Calu3 (cell line): Measurements from ENCODE around the gene EPHA3. TPM values are rescaled to one million over a fixed set of nuclear protein-coding genes. Genes with fewer than 3 reads are reported as not detected.

Source experiments
- BruUV-seq: library from RNA; stranded (reverse); fragments of 400-500 nt; replicated peaks from 2 replicates; lab custom pipeline; 2021; lab: Mats Ljungman, UMichigan
- CTCF ChIA-PET: fragments of 300-600 bp; sonication (Branson Sonifier 250); formaldehyde crosslinking; loops from one replicate; lab custom pipeline; 2022; ENCODE audit warnings: antibody characterized with exemption; lab: Charles Lee
- DNase-seq: peaks from one replicate; pipeline ENCODE4 v3.0.0; 2022
- H3K27ac Mint-ChIP-seq: one replicate; pipeline ENCODE4 v1.8.0; 2022; ENCODE audit warnings: mixed read lengths; ENCODE audit not compliant: unreplicated experiment
- H3K27me3 Mint-ChIP-seq: one replicate; pipeline ENCODE4 v1.8.0; 2022; ENCODE audit warnings: mixed read lengths; ENCODE audit not compliant: unreplicated experiment
- H3K36me3 Mint-ChIP-seq: one replicate; pipeline ENCODE4 v1.8.0; 2022; ENCODE audit warnings: mild to moderate bottlenecking, moderate library complexity, mixed read lengths; ENCODE audit not compliant: insufficient read depth, unreplicated experiment
- H3K4me1 Mint-ChIP-seq: one replicate; pipeline ENCODE4 v1.8.0; 2022; ENCODE audit warnings: mild to moderate bottlenecking, low read depth, mixed read lengths; ENCODE audit not compliant: unreplicated experiment
- H3K4me3 Mint-ChIP-seq: one replicate; pipeline ENCODE4 v1.8.0; 2022; ENCODE audit warnings: mild to moderate bottlenecking, low read depth, moderate library complexity, mixed read lengths; ENCODE audit not compliant: unreplicated experiment
- H3K9me3 Mint-ChIP-seq: one replicate; pipeline ENCODE4 v1.8.0; 2022; ENCODE audit warnings: low read depth, mixed read lengths; ENCODE audit not compliant: unreplicated experiment
- intact Hi-C: fragments of 100-400 bp; cut with micrococcal nuclease; formaldehyde crosslinking; loops from one replicate; pipeline ENCODE4 v1.10.0; 2022; ENCODE audit not compliant: unreplicated experiment
- total RNA-seq: library from RNA; stranded (reverse); gene quantifications from 2 replicates; pipeline ENCODE4 v1.2.3, GENCODE V29; 2022
- TF ChIP-seq, protein P1 (sequence below): fragments of 200-600 bp; IDR thresholded peaks from one replicate; pipeline ENCODE4 v1.8.0; 2022; ENCODE audit warnings: antibody characterized with exemption; ENCODE audit not compliant: unreplicated experiment

EPHA3 gene
- total RNA-seq, 1 experiment from 2014 or later = 31.6 TPM

DNA sequence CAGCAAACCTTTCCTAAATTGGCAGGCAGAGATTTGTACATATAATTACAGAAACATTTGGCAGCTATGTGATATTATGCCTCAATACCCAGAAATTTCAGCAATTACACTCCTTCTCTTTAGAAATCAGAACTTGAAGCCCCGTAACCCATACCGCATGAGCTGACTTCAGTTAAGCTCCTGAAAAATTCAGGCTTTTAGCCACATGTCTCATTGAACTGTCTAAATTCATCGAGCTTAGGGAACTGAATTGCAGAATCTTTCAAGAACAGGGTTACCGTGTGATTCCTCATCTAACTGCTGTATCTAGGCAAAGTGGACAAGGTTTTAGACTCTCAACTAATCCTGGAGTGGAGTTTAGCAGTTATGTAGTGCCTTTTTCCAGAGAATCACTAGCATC, 333.0 kb downstream of the EPHA3 start:
- DNase-seq = no peak
- TF ChIP-seq, protein P1, sequence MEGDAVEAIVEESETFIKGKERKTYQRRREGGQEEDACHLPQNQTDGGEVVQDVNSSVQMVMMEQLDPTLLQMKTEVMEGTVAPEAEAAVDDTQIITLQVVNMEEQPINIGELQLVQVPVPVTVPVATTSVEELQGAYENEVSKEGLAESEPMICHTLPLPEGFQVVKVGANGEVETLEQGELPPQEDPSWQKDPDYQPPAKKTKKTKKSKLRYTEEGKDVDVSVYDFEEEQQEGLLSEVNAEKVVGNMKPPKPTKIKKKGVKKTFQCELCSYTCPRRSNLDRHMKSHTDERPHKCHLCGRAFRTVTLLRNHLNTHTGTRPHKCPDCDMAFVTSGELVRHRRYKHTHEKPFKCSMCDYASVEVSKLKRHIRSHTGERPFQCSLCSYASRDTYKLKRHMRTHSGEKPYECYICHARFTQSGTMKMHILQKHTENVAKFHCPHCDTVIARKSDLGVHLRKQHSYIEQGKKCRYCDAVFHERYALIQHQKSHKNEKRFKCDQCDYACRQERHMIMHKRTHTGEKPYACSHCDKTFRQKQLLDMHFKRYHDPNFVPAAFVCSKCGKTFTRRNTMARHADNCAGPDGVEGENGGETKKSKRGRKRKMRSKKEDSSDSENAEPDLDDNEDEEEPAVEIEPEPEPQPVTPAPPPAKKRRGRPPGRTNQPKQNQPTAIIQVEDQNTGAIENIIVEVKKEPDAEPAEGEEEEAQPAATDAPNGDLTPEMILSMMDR = no peak
- Mint-ChIP-seq H3K36me3 (no peaks in the 10 kb centered on the region), H3K27ac (no peak overlapping the region), H3K27me3 (no peaks in the 10 kb centered on the region), H3K4me3 (no peak overlapping the region), H3K4me1 (no peaks in the 10 kb centered on the region), H3K9me3 (no peaks in the 10 kb centered on the region)
- CTCF ChIA-PET = interaction anchor here (0.6 kb wide), 1 partner anchor 19 kb away, joined by 3 read pairs; no protein-coding TSS in a partner anchor
- no TSS peak for BruUV-seq
- intact Hi-C loops = no loop called here

DNA sequence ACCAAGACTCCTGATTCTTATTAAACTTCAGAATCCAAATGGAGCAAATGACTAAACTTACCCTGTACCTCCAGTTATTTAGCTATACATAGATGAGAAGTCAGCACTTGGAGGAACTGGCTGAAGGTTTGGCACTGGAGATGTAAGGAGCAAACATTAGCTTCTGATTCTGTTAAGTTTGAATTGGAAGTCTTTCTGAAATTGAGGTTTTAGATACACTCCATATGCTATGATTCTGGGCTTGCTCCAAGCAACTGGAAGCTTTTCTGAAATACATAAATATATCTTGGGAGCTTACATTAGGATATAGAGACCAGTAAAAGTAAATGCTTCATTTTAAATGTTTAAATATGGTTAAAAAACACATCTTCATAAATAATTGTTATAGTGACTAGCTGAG, 333.7 kb downstream of the EPHA3 start:
- intact Hi-C loops = no loop called here
- no TSS peak for BruUV-seq
- no peak for DNase-seq
- CTCF ChIA-PET = no interaction called here
- Mint-ChIP-seq H3K9me3 (no peaks in the 10 kb centered on the region), H3K36me3 (no peaks in the 10 kb centered on the region), H3K27ac (no peak overlapping the region), H3K27me3 (no peaks in the 10 kb centered on the region), H3K4me3 (no peak overlapping the region), H3K4me1 (no peaks in the 10 kb centered on the region)
- TF ChIP-seq, protein P1 = no peak

DNA sequence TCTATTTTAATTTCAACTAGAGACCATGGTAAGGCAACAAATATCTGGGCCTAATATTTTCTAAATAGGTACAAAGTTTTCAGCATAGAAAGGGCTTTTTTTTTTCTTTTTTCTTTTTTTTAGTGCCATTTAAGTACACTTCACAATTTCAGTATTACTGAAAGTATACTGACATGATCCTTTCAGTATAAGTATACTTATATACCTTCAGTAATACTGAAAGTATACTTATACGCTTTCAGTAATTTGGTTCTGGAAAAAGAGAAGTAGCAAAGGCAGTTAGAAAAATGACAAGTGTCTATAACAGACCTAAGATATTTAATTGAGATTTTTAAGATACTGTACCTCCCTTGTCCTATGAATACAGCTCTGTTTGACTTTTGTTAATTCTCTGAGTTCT, 339.2 kb downstream of the EPHA3 start:
- CTCF ChIA-PET = no interaction called here
- Mint-ChIP-seq H3K9me3 (no peaks in the 10 kb centered on the region), H3K4me3 (no peak overlapping the region), H3K36me3 (no peaks in the 10 kb centered on the region), H3K27ac (no peak overlapping the region), H3K4me1 (no peaks in the 10 kb centered on the region), H3K27me3 (no peaks in the 10 kb centered on the region)
- intact Hi-C loops = no loop called here
- TF ChIP-seq, protein P1 = no peak
- BruUV-seq = no TSS peak
- no peak for DNase-seq

DNA sequence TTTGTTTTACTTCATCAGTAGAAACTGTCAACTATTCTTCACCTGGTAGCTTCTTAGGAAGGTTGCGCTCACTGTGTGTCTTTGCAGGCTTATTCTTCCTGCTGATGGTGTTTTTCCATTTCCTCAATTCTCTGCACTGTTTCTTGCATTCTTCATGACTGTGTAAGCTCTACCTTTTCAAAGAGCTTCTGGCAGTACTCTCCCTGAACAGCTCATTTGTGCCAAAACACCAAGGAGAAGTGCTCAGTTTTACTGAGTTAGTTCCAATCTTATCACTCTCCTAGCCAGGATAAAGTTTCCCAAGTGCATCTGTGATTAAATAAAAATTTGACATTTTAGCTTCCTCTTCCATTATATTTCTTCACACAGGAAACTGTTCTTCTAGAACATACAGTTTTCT, 339.8 kb downstream of the EPHA3 start:
- Mint-ChIP-seq H3K27me3 (no peaks in the 10 kb centered on the region), H3K4me1 (no peaks in the 10 kb centered on the region), H3K36me3 (no peaks in the 10 kb centered on the region), H3K9me3 (no peaks in the 10 kb centered on the region), H3K4me3 (no peak overlapping the region), H3K27ac (no peak overlapping the region)
- intact Hi-C loops = no loop called here
- CTCF ChIA-PET = no interaction called here
- TF ChIP-seq, protein P1 = no peak
- BruUV-seq = no TSS peak
- no peak for DNase-seq
